HTERT RPE-1 (cell line): ENCODE measurements around the gene OR52B4.
"Not testable (repeated sequence)": the region's sequence is repeated elsewhere in the genome, so short reads cannot be mapped to it uniquely, and the experiment has no call there.

Source experiments
- in situ Hi-C: fragments of 300-500 bp; cut with MboI; formaldehyde crosslinking; loops from 4 replicates; pipeline ENCODE4 v1.14.3; 2020; ENCODE audit warnings: low sequenced_read_pairs

OR52B4 gene

GRCh38 chr11:4368286-4368685 lies at the start of gene OR52B4:
TSS of gene OR52B4 (minus strand) at chr11:4368386. CDS start at chr11:4368295, 91 bp downstream.
- in situ Hi-C loops: no loop called here

- in situ Hi-C loops: no loop called here
Measured at GRCh38 chr11:4416816-4417215, 48.6 kb upstream of the OR52B4 start.

- in situ Hi-C loops: no loop called here
Measured at GRCh38 chr11:4416306-4416705, 48.1 kb upstream of the OR52B4 start.

GRCh38 chr11:4406206-4406605 lies 38.0 kb upstream of the OR52B4 start:
- in situ Hi-C loops: not testable (repeated sequence)

- in situ Hi-C loops: no loop called here
Measured at GRCh38 chr11:4393858-4394223, 25.7 kb upstream of the OR52B4 start.

GRCh38 chr11:4393209-4393857 lies 25.1 kb upstream of the OR52B4 start, which contains the start of gene TRIM21:
TSS of gene TRIM21 (minus strand) at chr11:4393702. CDS start at chr11:4390409, 3,293 bp downstream.
- in situ Hi-C loops: no loop called here

GRCh38 chr11:4388221-4388620 lies 20.0 kb upstream of the OR52B4 start:
- in situ Hi-C loops: no loop called here

GRCh38 chr11:4385978-4386740 lies 18.0 kb upstream of the OR52B4 start:
- in situ Hi-C loops: no loop called here

GRCh38 chr11:4381901-4382300 lies 13.7 kb upstream of the OR52B4 start:
- in situ Hi-C loops: no loop called here

- in situ Hi-C loops: no loop called here
Measured at GRCh38 chr11:4375431-4376140, 7.4 kb upstream of the OR52B4 start.

- in situ Hi-C loops: no loop called here
Measured at GRCh38 chr11:4370166-4370565, 2.0 kb upstream of the OR52B4 start.

- in situ Hi-C loops: not testable (repeated sequence)
Measured at GRCh38 chr11:4348142-4348541, 20.0 kb downstream of the OR52B4 start.

GRCh38 chr11:4345366-4345765 lies 22.8 kb downstream of the OR52B4 start:
- in situ Hi-C loops: not testable (repeated sequence)

- in situ Hi-C loops: not testable (repeated sequence)
Measured at GRCh38 chr11:4334356-4334755, 33.8 kb downstream of the OR52B4 start.
